PFSK-1 (cell line): ENCODE data around the gene HMGCS2.

Source experiments
- POLR2AphosphoS5 ChIP-seq: IDR thresholded peaks from 2 replicates; pipeline ENCODE4 v1.6.1; 2012; ENCODE audit warnings: low read depth, mild to moderate bottlenecking, control low read depth, low read length, moderate library complexity
- SIN3A ChIP-seq: IDR thresholded peaks from 2 replicates; pipeline ENCODE4 v1.6.1; 2012; ENCODE audit warnings: mild to moderate bottlenecking, low read length, moderate library complexity, borderline replicate concordance; ENCODE audit not compliant: insufficient read depth
- TAF1 ChIP-seq: IDR thresholded peaks from 2 replicates; pipeline ENCODE4 v1.6.1; 2012; ENCODE audit warnings: low read length, control low read depth, borderline replicate concordance; ENCODE audit not compliant: insufficient read depth
- TF ChIP-seq, protein P1 (sequence below), 2 experiments: IDR thresholded peaks; 2 replicates each; pipeline versions ENCODE4 v1.6.1 to v1.8.0; 2011 to 2012; ENCODE audit warnings: low read depth in 2 of 2, low read length in 2 of 2, control low read depth in 1 of 2, inconsistent platforms in 1 of 2, mild to moderate bottlenecking in 1 of 2, moderate library complexity in 1 of 2; ENCODE audit not compliant: insufficient read depth in 1 of 2

GRCh38 chr1:119731060-119731459 is 37.6 kb downstream of the HMGCS2 start:
- TF ChIP-seq TAF1 (no peak), POLR2AphosphoS5 (no peak), SIN3A (no peak)
- TF ChIP-seq, protein P1, sequence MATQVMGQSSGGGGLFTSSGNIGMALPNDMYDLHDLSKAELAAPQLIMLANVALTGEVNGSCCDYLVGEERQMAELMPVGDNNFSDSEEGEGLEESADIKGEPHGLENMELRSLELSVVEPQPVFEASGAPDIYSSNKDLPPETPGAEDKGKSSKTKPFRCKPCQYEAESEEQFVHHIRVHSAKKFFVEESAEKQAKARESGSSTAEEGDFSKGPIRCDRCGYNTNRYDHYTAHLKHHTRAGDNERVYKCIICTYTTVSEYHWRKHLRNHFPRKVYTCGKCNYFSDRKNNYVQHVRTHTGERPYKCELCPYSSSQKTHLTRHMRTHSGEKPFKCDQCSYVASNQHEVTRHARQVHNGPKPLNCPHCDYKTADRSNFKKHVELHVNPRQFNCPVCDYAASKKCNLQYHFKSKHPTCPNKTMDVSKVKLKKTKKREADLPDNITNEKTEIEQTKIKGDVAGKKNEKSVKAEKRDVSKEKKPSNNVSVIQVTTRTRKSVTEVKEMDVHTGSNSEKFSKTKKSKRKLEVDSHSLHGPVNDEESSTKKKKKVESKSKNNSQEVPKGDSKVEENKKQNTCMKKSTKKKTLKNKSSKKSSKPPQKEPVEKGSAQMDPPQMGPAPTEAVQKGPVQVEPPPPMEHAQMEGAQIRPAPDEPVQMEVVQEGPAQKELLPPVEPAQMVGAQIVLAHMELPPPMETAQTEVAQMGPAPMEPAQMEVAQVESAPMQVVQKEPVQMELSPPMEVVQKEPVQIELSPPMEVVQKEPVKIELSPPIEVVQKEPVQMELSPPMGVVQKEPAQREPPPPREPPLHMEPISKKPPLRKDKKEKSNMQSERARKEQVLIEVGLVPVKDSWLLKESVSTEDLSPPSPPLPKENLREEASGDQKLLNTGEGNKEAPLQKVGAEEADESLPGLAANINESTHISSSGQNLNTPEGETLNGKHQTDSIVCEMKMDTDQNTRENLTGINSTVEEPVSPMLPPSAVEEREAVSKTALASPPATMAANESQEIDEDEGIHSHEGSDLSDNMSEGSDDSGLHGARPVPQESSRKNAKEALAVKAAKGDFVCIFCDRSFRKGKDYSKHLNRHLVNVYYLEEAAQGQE (IDR thresholded peaks at IDR 0.05; ENCODE audit: insufficient read depth in 1 of 2, low read depth in 2 of 2, low read length in 2 of 2) = no peak
